Thyroid gland (tissue), 4 donors: Measurements from ENCODE around the gene COL25A1.

Experiments
- CTCF ChIP-seq, 6 experiments: fragments of 200-600 bp in 3 of 6; fragments of 450-650 bp in 3 of 6; sonication (generic) in 3 of 6; IDR thresholded peaks; one replicate each; pipeline ENCODE4 v1.5.1; 2016 to 2019; ENCODE audit warnings: antibody characterized with exemption in 6 of 6, mild to moderate bottlenecking in 2 of 6, inconsistent platforms in 1 of 6, moderate library complexity in 1 of 6
- POLR2A ChIP-seq, 2 donors: fragments of 450-650 bp; IDR thresholded peaks; one replicate each; pipeline ENCODE4 v1.6.1; 2017; ENCODE audit warnings: antibody characterized with exemption in 2 of 2, mild to moderate bottlenecking in 2 of 2, moderate library complexity in 1 of 2

- TF ChIP-seq CTCF (IDR thresholded peaks at IDR 0.05) (no peak), POLR2A (IDR thresholded peaks at IDR 0.05) (no peak)
These were observed 329.7 kb downstream of the COL25A1 start for GRCh38 chr4:108972613-108973283.
